ENCODE results near the gene SH2D3A.
A peak's percentile ranks its signal among the peaks of the same experiment; 100 is the strongest.
"Not testable (repeated sequence)": the region's sequence is repeated elsewhere in the genome, so short reads cannot be mapped to it uniquely, and the experiment has no call there.

SH2D3A gene

DNA sequence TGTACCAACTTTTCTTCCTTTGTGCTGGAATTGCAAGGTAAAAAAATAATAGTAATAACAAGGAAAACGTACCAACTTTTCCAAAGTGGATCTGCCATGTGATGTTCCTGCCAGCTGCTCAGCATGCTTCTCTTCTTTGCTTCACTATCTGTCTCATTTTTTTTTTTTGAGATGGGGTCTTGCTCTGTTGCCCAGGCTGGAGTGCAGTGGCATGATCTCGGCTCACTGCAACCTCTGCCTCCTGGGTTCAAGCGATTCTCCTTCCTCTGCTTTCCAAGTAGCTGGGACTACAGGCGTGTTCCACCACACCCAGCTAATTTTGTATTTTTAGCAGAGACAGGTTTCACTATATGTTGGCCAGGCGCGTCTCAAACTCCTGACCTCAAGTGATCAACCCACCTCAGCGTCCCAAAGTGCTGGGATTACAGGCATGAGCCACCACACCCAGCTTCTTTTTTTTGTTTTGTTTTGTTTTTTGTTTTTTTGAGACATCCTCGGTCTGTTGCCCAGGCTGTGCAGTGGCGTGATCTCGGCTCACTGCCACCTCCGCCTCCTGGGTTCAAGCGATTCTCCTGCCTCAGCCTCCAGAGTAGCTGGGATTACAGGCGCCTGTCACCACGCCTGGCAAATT is 33.0 kb upstream of the SH2D3A start:
- H3K27me3 Mint-ChIP-seq; H3K9me3 Mint-ChIP-seq; DNase-seq; ATAC-seq (replicated peaks): not testable (repeated sequence)
- Mint-ChIP-seq H3K36me3 (peaks cover 4 to 41% of the 10 kb centered on the region in 2 donors), H3K4me3 (peak overlapping the region in 1 of 2 donors; percentile 97), H3K4me1 (peaks cover 59 to 75% of the 10 kb centered on the region in 2 donors), H3K27ac (peak overlapping the region; percentile 99)

DNA sequence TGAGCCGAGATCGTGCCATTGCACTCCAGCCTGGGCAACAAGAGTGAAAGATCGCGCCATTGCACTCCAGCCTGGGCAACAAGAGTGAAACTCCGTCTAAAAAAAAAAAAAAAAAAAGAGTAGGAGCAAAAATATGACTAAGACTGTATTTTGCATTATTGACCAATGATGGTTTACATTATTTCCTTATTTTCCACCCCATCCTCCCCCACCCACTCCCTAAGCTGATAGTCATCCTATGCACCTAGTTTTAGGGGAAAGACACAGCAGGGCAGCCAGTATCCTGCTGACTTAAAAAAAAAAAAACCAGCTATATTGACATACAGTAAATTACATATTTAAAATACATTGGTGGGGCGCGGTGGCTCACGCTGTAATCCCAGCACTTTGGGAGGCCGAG is 30.4 kb upstream of the SH2D3A start:
- no peak for ATAC-seq (replicated peaks)
- peaks cover 1 to 6% of the 10 kb centered on the region in 2 donors for H3K9me3 Mint-ChIP-seq

DNA sequence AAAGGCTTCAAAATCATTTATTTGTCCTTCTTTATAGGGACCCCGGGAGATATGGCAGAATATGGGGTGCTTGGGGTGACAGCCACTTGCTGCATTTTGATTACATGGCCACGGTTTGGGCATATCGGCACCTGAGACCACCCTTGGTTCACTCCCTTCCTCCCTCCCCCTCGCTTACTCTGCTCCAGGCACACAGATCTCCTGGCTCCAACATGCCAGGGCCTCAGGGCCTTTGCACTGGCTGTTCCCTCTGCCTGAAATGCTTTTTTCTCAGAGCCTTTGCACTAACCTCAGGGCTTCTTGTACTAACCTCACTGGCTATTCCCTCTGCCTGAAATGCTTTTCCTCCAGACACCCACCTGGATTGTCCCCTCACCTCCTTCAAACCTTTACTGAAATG is 29.0 kb upstream of the SH2D3A start:
- DNase-seq (no peak), ATAC-seq (replicated peaks) (no peak)
- Mint-ChIP-seq H3K9me3 (peaks cover 1 to 6% of the 10 kb centered on the region in 2 donors), H3K4me1 (peaks cover 60 to 62% of the 10 kb centered on the region in 2 donors), H3K27me3 (no peaks in the 10 kb centered on the region), H3K36me3 (peaks cover 32 to 70% of the 10 kb centered on the region in 2 donors), H3K27ac (no peak overlapping the region), H3K4me3 (no peak overlapping the region)

More for the DNA sequence above, 30.4 kb upstream of the SH2D3A start:
- Mint-ChIP-seq H3K36me3 (peaks cover 20 to 60% of the 10 kb centered on the region in 2 donors), H3K27me3 (no peaks in the 10 kb centered on the region), H3K4me3 (no peak overlapping the region), H3K4me1 (peaks cover 58 to 59% of the 10 kb centered on the region in 2 donors), H3K27ac (peak overlapping the region; percentile 34)
- DNase-seq, result no peak

DNA sequence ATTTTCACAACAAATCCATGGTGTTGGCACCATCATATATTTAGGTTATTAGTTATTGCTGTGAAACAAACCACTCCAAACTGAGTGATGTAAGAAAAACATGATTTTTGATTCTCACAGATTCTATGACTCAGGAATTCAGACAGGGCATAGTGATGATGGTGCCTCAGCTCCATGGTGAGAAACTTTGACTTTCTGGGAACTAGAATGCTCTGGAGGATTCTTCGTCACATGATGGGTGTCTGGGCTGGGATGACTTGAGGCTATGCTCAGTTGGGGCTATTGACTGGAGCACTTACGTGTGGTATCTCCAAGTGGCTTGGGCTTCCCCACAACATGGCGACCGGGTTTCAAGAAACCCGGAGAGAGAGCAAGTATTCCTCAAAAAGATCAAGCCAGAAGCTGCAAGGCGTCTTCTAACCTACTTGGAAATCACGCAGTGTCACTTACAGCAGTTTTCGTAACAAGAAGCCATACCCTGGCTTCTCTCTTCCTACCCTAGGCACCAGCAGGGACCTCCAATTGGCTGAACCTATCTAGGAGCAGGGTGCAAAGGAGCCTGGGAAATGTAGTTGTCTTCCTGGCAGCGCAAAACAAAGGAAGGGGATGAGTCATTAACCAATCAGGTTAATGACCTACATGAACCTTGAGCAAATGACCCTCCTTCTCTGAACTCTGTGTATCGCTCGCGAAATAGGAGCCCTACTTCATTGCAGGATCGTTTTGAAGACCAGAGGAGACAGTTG is 27.6 kb upstream of the SH2D3A start:
- DNase-seq, result no peak
- Mint-ChIP-seq H3K36me3 (peaks cover 32 to 68% of the 10 kb centered on the region in 2 donors), H3K27ac (no peak overlapping the region), H3K4me1 (peaks cover 49 to 51% of the 10 kb centered on the region in 2 donors), H3K4me3 (no peak overlapping the region), H3K9me3 (peaks cover 1 to 6% of the 10 kb centered on the region in 2 donors), H3K27me3 (no peaks in the 10 kb centered on the region)
- no peak for ATAC-seq (replicated peaks)

DNA sequence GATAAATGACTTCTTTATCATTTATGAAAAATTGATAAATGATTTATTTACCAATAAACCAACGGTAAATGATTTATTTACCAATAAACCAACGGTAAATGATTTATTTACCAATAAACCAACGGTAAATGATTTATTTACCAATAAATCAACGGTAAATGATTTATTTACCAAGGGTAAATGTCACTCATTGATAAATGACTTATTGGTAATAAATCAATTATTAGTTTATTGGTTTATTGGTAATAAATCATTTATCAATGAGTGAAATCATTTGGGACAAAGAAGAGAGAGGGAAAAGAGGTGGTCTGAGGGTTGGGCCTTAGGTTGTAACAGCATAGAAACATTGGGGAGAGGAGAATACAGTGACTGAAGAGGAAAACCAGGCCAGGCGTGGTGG is 26.7 kb upstream of the SH2D3A start:
- peaks cover 1 to 6% of the 10 kb centered on the region in 2 donors for H3K9me3 Mint-ChIP-seq
- peaks cover 34 to 65% of the 10 kb centered on the region in 2 donors for H3K36me3 Mint-ChIP-seq
- H3K4me1 Mint-ChIP-seq, result peaks cover 46 to 47% of the 10 kb centered on the region in 2 donors
- no peak overlapping the region for H3K27ac Mint-ChIP-seq
- no peaks in the 10 kb centered on the region for H3K27me3 Mint-ChIP-seq
- no peak overlapping the region for H3K4me3 Mint-ChIP-seq
- ATAC-seq (replicated peaks), result no peak
- DNase-seq, result no peak

DNA sequence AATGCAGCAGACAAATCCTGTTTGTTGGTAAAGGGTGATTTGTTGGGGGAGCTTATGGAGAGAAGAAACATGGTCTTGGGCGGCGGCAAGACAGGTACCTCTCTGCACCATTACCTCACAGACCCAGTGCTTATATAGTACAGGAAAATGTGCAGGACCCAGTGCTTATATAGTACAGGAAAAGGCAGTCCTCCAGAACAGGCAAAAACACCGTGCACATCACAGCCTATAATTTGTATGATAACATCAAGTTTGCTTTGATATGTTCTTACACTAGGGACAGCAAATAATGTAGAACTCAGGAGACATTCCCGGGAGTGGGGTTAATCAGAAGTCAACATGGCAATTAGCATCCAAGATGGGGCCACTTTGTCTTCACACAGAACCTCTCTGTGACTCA is 26.2 kb upstream of the SH2D3A start:
- Mint-ChIP-seq H3K27ac (no peak overlapping the region), H3K36me3 (peaks cover 34 to 66% of the 10 kb centered on the region in 2 donors), H3K27me3 (no peaks in the 10 kb centered on the region), H3K4me3 (no peak overlapping the region), H3K4me1 (peaks cover 42 to 46% of the 10 kb centered on the region in 2 donors), H3K9me3 (peaks cover 1 to 6% of the 10 kb centered on the region in 2 donors)
- ATAC-seq (replicated peaks) (no peak), DNase-seq (no peak)

DNA sequence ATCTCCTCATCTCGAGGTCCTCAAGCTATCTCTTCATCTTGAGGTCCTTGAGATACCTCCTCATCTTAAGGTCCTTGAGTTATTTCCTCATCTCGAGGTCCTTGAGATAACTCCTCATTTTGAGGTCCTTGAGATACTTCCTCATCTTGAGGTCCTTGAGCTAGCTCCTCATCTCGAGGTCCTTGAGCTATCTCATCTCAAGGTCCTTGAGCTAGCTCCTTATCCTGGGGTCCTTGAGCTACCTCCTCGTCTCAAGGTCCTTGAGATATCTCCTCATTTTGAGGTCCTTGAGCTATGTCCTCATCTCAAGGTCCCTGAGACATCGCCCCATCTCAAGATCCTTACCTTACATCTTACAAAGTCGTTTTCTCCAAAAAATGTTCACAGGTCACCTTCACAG is 24.0 kb upstream of the SH2D3A start:
- Mint-ChIP-seq H3K4me3 (no peak overlapping the region), H3K4me1 (peaks cover 29 to 41% of the 10 kb centered on the region in 2 donors), H3K9me3 (peaks cover 1 to 6% of the 10 kb centered on the region in 2 donors), H3K27me3 (no peaks in the 10 kb centered on the region), H3K27ac (peak overlapping the region; percentile 16), H3K36me3 (peaks cover 35 to 67% of the 10 kb centered on the region in 2 donors)
- ATAC-seq (replicated peaks) (no peak), DNase-seq (no peak)

DNA sequence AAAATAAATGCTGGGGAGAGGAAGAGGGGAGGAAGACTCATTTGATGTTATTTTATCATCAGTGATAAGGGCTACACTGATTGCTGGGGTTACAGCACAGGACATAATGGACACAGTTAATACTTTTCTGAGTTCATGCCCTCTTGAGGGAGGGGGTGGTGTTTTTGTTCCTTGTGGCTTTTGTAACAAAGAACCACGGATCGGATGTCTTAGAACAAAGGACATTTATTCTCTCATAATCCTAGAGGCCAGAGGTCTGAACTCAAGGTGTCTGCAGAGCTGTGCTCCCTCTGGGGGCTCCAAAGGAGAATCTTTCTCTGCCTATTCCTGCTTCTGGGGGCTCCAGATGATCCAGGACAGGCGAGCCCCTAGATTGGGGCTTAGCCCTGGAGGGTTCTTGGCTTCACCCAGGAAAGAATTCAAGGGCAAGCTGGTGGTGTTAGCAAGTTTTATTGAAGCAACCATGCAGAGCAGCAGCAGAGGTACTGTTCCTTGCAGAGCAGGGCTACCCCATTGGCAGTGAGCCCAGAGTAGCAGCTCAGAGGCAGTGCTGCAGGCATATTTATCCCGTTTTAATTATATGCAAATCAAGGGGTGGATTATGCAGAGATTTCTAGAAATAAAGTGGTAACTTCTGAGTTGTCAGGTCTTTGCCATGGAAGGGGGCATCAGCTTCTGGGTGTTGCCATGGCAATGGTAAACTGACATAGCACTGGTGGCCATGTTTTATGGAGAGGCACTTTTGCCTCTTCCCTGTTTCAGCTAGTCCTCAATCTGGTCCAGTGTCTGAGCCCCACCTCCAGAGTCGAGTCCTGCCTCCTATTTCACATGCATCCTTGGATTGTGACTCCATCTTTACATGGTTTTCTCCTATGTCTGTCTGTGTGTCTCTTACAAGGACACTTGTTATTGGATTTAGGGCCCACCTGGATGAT is 23.2 kb upstream of the SH2D3A start:
- Mint-ChIP-seq H3K27ac (no peak overlapping the region), H3K36me3 (peaks cover 35 to 66% of the 10 kb centered on the region in 2 donors)

DNA sequence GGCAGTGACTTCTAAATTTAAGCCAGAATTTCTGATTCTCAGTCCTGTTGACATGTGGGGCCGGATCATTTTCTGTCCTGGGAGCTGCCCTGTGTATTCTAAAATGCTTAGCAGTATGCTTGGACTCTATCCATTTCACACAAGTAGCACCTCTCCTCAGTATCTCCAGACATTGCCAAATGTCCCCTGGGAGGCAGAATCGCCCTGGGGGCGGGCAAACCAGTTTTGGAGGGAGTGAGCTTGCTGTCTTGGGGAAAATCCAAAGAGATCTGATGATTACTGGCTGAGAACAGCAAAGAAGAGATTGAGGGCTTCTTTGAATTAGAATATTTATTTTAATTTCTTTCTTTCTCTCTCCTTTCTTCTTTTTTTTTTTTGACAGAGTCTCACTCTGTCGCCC is 21.7 kb upstream of the SH2D3A start:
- H3K9me3 Mint-ChIP-seq, result peaks cover 0 to under 1% of the 10 kb centered on the region in 2 donors
- no peaks in the 10 kb centered on the region for H3K27me3 Mint-ChIP-seq
- no peak overlapping the region for H3K4me3 Mint-ChIP-seq
- H3K27ac Mint-ChIP-seq, result no peak overlapping the region
- peaks cover 37 to 49% of the 10 kb centered on the region in 2 donors for H3K4me1 Mint-ChIP-seq
- H3K36me3 Mint-ChIP-seq, result peaks cover 31 to 61% of the 10 kb centered on the region in 2 donors
- no peak for DNase-seq
- no peak for ATAC-seq (replicated peaks)

More for the DNA sequence above, 23.2 kb upstream of the SH2D3A start:
- Mint-ChIP-seq H3K27me3 (no peaks in the 10 kb centered on the region), H3K4me1 (peaks cover 35 to 37% of the 10 kb centered on the region in 2 donors), H3K9me3 (peaks cover 1 to 6% of the 10 kb centered on the region in 2 donors), H3K4me3 (no peak overlapping the region)
- ATAC-seq (replicated peaks), result no peak
- DNase-seq, result no peak

DNA sequence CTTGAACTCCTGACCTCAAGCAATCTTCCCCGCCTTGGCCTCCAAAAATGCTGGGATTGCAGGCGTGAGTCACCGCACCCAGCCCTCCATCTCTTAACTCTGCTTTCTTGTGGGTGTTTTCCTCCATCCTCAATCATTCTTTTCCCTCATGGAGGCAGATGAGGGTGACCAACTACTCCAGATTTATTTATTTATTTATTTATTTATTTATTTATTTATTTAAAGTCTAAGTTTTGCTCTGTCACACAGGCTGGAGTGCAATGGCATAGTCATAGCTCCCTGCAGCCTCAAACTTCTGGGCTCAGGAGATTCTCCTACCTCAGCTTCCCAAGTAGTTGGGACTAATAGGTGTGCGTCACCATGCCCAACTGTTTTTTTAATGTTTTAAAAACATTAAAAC is 20.2 kb upstream of the SH2D3A start:
- peaks cover 23 to 48% of the 10 kb centered on the region in 2 donors for H3K36me3 Mint-ChIP-seq
- H3K4me1 Mint-ChIP-seq, result peaks cover 34 to 53% of the 10 kb centered on the region in 2 donors
- DNase-seq (no peak), ATAC-seq (replicated peaks) (no peak)
- H3K9me3 Mint-ChIP-seq, result no peaks in the 10 kb centered on the region
- H3K27ac Mint-ChIP-seq, result no peak overlapping the region
- H3K27me3 Mint-ChIP-seq, result no peaks in the 10 kb centered on the region
- H3K4me3 Mint-ChIP-seq, result no peak overlapping the region

DNA sequence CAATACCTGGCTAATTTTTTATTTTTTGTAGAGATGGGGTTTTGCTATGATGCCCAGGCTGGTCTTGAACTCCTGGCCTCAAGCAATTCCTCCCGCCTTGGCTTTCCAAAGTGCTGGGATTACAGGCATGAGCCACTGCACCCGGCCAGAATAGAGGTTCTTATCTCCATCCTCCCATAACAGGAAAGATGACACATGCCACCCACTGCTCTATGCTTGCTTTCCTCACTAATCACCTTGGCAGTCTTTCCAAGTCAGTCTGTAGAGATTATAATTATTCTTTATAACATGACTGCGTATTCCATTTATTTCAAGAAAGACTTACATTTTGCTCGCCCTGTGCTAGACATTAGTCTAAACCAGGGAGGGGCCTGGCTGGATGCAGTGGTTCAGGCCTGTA is 12.0 kb upstream of the SH2D3A start:
- ATAC-seq (replicated peaks) (no peak), DNase-seq (no peak)
- peaks cover 34 to 42% of the 10 kb centered on the region in 2 donors for H3K36me3 Mint-ChIP-seq
- H3K27ac Mint-ChIP-seq, result no peak overlapping the region
- peaks cover 38 to 79% of the 10 kb centered on the region in 2 donors for H3K4me1 Mint-ChIP-seq
- no peak overlapping the region for H3K4me3 Mint-ChIP-seq
- H3K9me3 Mint-ChIP-seq, result peaks cover 8 to 13% of the 10 kb centered on the region in 2 donors
- no peaks in the 10 kb centered on the region for H3K27me3 Mint-ChIP-seq

DNA sequence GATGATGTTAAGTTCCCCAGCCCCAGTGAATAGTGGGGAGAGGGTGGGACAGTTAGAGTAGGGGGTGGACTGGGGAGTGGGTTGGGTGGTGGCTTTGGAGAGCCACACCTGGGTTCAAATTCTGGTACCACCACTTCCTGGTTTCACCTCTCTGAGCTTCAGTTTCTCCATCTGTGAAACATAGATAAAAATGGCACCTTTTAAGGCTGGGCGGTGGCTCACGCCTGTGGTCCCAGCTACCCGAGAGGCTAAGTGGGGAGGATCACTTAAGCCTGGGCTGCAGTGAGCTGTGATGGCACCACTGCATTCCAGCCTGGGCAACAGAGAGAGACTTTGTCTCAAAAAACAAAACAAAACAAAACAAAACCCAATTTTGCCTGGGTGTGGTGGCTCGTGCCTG is 11.2 kb upstream of the SH2D3A start:
- H3K9me3 Mint-ChIP-seq, result peaks cover 8 to 13% of the 10 kb centered on the region in 2 donors
- H3K4me3 Mint-ChIP-seq, result no peak overlapping the region
- peaks cover 40 to 77% of the 10 kb centered on the region in 2 donors for H3K4me1 Mint-ChIP-seq
- DNase-seq (no peak), ATAC-seq (replicated peaks) (no peak)
- H3K27me3 Mint-ChIP-seq, result no peaks in the 10 kb centered on the region
- peaks cover 36 to 45% of the 10 kb centered on the region in 2 donors for H3K36me3 Mint-ChIP-seq
- peak overlapping the region; percentile 93 for H3K27ac Mint-ChIP-seq

DNA sequence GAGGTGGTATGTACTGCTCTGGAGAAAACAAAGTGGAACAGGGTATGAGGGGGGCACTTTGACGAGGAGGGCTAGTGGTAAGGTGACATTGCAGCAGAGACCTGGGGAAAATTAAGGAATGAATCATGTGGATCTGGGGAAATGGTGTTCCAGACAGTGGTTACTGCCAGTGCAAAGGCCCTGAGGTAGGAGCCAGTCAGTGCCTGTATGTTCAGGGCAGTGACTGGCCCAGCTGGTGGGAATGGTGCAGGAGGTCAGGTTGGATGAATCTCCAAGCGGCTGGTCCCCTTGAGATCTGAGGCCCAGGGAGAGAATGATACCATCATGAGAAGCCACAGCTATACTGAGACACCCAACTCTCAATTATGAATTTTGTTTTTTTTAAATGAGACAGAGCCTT is 10.2 kb upstream of the SH2D3A start:
- Mint-ChIP-seq H3K4me3 (no peak overlapping the region), H3K27me3 (no peaks in the 10 kb centered on the region), H3K9me3 (peaks cover 8 to 13% of the 10 kb centered on the region in 2 donors), H3K27ac (peak overlapping the region; percentile 93), H3K4me1 (peaks cover 37 to 71% of the 10 kb centered on the region in 2 donors), H3K36me3 (peaks cover 36 to 46% of the 10 kb centered on the region in 2 donors)
- no peak for DNase-seq
- ATAC-seq (replicated peaks), result no peak

DNA sequence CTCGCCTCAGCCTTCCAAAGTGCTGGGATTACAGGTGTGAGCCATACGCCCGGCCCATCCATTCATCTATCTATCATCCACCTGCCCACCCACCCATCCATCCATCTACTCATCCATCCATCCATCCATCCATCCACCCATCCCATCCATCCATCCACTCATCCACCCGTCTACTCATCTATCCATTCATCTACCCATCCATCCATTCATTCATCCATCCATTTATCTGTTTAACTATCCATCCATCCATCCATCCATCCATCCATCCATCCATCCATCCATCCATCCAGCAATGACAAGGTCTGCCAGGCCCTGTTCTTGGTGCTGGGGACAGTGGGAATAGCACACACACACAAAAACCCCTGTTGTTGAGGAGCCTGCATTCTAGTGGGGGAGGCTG is 9.8 kb upstream of the SH2D3A start:
- no peak for ATAC-seq (replicated peaks)
- no peak for DNase-seq
- Mint-ChIP-seq H3K27me3 (no peaks in the 10 kb centered on the region), H3K9me3 (peaks cover 8 to 13% of the 10 kb centered on the region in 2 donors), H3K36me3 (peaks cover 36 to 46% of the 10 kb centered on the region in 2 donors), H3K4me3 (no peak overlapping the region), H3K27ac (peak overlapping the region; percentile 93), H3K4me1 (peaks cover 42 to 76% of the 10 kb centered on the region in 2 donors)

Data from stimulated activated naive B cell treated with anti-CD40 and anti-IgM and Interleukin-4, amounts not matched to agents 10 μg/mL and 1 μg/mL and 100 μg/mL, for 72 hours (primary cell).